Measurements from ENCODE around the gene NTSR1.

DNA sequence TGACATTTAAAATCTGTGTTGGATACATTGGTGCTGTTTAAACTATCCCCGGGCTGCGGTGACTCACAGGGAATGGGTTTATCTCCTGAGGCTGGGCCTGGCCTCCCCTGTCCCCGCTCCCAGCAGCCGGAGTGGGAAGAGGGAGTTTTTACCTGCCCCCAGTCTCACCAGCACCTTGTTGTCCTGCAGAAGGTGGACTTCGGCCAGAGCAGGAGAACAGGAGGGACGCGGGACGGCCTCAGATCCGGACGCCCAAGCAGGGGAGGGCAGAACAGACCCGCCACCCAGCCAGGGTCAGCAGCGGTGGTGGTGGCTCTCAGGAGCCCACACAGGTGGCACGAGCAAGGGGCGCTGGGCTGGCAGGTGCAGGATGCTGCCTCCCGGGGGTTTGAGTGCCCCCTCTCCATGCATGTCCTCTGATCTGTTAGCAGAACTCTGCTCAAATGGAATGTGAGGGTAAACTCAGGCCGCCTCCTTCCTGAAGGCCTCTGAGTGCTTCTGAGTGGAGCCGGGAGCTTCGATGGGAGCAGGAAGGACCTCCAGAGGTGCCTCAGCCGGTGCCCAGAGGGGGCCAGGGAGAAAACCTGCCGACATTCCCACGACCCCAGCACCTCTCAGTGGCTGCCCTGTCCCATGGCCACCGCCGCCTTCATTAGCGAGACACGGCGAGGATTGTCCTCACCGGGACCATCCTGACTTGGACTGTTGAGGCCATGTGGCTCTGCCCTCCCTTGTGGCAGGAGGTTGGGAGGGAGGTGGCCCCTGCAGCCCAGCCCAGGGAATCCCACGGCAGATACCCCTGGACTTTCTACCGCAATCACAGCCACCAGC lies 44.2 kb downstream of the NTSR1 start:
- TF ChIP-seq, protein P1, sequence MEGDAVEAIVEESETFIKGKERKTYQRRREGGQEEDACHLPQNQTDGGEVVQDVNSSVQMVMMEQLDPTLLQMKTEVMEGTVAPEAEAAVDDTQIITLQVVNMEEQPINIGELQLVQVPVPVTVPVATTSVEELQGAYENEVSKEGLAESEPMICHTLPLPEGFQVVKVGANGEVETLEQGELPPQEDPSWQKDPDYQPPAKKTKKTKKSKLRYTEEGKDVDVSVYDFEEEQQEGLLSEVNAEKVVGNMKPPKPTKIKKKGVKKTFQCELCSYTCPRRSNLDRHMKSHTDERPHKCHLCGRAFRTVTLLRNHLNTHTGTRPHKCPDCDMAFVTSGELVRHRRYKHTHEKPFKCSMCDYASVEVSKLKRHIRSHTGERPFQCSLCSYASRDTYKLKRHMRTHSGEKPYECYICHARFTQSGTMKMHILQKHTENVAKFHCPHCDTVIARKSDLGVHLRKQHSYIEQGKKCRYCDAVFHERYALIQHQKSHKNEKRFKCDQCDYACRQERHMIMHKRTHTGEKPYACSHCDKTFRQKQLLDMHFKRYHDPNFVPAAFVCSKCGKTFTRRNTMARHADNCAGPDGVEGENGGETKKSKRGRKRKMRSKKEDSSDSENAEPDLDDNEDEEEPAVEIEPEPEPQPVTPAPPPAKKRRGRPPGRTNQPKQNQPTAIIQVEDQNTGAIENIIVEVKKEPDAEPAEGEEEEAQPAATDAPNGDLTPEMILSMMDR (IDR thresholded peaks at IDR 0.05): no peak
- no peak for TF ChIP-seq EZH2 (IDR thresholded peaks at IDR 0.05)
- TF ChIP-seq EZH2phosphoT487 (IDR thresholded peaks at IDR 0.05): no peak

All from neural progenitor cell (in vitro differentiated cells).